Gastroesophageal sphincter (tissue), 3 donors: ENCODE measurements around the gene P2RY4.
A peak's percentile ranks its signal among the peaks of the same experiment; 100 is the strongest.

Source experiments
- POLR2A ChIP-seq, 2 donors: fragments of 450-650 bp; IDR thresholded peaks; one replicate each; pipeline ENCODE4 v1.6.1; 2017; ENCODE audit warnings: antibody characterized with exemption in 2 of 2, mild to moderate bottlenecking in 2 of 2, moderate library complexity in 1 of 2
- POLR2AphosphoS5 ChIP-seq: sonication (generic); formaldehyde crosslinking; IDR thresholded peaks from one replicate; pipeline ENCODE4 v1.6.1; 2017; ENCODE audit warnings: antibody characterized with exemption
- TF ChIP-seq, protein P1 (sequence below), 4 experiments: fragments of 200-600 bp in 2 of 4; fragments of 450-650 bp in 2 of 4; sonication (generic) in 1 of 4; IDR thresholded peaks; one replicate each; pipeline ENCODE4 v1.5.1; 2017 to 2019; ENCODE audit warnings: antibody characterized with exemption in 4 of 4, mild to moderate bottlenecking in 2 of 4, moderate library complexity in 2 of 4

DNA sequence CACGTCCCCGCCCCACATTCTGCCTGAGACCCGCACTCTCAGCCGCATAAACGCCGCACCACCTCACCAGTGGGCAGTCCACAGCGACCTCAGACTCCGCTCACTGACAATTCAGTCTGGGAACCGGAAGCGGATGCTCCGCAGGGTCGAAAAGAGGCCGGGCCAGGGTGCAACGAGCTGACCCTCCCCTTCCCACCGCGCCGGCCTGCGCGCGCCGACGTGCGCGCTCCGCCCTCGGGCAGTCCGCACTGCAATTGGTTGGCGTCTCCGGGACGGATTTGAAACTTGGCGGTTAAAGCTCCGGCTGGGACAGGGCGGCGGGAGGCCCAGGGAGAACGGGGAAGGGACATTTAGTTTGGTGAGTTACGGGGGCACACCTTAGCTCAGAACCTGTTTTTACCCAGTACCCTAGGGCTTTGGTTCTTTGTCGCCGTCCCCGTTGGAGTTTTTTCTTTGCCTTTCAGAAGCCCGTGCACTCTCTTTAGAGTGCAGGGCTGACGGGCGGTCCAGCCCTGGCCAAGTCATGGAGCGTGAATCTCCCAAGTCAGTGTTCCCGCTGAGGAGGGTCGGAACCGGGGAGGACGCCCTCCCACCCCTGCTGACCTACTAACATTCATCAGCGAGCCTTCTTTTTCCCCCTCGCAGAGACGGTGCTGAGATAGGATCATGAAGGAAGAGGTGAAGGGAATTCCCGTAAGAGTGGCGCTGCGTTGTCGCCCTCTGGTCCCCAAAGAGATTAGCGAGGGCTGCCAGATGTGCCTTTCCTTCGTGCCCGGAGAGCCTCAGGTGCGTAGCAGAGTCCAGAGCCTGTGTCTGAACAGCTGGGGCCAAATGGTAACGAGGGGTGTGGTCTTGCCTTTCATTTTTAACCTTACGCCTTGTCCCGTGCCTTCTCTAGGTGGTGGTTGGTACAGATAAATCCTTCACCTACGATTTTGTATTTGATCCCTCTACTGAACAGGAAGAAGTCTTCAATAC lies 30.1 kb upstream of the P2RY4 start, which contains the start of the genes KIF4A and PDZD11:
- TF ChIP-seq, protein P1, sequence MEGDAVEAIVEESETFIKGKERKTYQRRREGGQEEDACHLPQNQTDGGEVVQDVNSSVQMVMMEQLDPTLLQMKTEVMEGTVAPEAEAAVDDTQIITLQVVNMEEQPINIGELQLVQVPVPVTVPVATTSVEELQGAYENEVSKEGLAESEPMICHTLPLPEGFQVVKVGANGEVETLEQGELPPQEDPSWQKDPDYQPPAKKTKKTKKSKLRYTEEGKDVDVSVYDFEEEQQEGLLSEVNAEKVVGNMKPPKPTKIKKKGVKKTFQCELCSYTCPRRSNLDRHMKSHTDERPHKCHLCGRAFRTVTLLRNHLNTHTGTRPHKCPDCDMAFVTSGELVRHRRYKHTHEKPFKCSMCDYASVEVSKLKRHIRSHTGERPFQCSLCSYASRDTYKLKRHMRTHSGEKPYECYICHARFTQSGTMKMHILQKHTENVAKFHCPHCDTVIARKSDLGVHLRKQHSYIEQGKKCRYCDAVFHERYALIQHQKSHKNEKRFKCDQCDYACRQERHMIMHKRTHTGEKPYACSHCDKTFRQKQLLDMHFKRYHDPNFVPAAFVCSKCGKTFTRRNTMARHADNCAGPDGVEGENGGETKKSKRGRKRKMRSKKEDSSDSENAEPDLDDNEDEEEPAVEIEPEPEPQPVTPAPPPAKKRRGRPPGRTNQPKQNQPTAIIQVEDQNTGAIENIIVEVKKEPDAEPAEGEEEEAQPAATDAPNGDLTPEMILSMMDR (IDR thresholded peaks at IDR 0.05), result no peak
- peak; percentile 48 for TF ChIP-seq POLR2AphosphoS5
- TF ChIP-seq POLR2A (IDR thresholded peaks at IDR 0.05), result peak in 1 of 2 donors; percentile 12
